HG03520 (cell line): ENCODE results near the gene MAP2.

ENCODE experiments used
- ATAC-seq: cut with Tn5 transposase; IDR thresholded peaks from one replicate; pipeline ENCODE4 v1.9.1; 2021; ENCODE audit warnings: mild to moderate bottlenecking, moderate library complexity; ENCODE audit not compliant: unreplicated experiment

MAP2 gene

DNA sequence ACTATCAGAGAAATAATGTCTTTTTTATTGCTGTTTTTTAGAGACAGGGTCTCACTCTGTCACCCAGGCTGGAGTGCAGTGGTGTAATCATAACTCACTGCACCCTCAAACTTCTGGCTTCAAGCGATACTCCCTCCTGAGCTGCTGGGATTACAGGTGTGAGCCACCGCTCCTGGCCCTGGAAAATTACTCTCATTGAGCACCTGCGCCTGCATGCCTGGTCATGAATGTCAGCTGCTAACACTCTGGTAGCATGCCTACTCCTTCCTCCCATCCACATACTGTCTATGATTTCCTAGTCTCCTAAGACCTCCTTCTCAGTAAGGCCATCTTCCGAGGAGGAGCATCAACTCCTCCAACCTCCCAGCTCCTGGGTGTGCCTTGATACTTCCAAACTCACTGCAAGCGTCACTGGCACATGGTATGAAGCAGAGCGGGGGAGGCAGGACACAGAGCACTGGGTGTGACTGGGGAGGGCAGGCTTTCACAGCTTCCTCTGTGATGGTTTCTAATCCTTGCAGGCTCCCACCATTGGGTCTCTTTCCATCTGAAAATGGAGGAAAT, 1.6 kb upstream of the MAP2 start:
- ATAC-seq = no peak

- ATAC-seq = no peak
These were observed 403 bp downstream of the MAP2 start for GRCh38 chr2:209424199-209424701.

GRCh38 chr2:209424781-209425470, 1.1 kb downstream of the MAP2 start:
- no peak for ATAC-seq

DNA sequence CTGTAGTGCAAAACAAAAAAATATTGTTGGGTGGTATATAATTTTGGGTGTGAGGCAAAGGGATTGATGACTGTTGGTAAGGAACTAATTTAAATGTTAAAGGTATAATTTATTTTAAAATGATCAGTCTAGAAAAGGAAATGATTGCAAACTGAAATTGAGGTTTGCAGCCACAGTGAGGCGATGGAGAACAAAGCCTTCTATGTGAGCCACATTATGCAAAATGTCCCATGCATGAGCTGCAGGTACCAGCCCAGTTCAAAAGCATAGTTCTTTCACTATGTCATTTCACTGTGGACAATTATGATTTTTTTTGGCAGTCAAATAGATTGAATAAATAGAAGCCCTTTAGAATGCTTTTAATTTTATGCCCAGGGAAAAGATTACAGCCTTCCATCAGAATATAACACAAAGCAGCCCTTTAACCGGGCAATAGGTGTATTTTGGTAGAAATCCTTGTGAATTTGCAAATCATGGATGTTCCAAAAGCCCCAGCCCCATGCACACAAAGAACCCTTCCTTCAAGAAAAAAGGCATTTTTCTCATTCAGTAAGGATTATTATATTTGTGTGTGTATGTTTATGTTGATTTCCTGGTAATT, 1.7 kb downstream of the MAP2 start:
- peak; percentile 30 for ATAC-seq

- no peak for ATAC-seq
These were observed 2.6 kb downstream of the MAP2 start for GRCh38 chr2:209426432-209426831.

DNA sequence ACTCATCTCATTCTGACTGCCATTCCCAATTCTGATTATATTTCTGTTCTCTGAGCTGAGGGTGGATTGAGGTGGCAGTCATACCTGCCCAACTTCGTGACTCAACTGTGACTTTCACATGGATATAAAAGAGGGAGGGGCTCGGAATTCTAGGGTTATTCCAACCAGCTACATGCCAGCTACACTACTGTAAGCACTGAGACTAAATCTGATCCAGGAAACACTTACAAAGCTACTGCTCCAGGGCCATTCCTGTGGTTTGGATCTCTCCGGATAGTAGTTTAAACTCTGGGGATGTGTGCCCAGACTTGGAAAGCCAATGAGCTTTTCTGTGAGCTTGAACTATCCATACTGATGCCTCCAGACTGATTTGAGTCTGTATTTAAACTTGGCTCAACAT, 7.9 kb downstream of the MAP2 start:
- no peak for ATAC-seq

DNA sequence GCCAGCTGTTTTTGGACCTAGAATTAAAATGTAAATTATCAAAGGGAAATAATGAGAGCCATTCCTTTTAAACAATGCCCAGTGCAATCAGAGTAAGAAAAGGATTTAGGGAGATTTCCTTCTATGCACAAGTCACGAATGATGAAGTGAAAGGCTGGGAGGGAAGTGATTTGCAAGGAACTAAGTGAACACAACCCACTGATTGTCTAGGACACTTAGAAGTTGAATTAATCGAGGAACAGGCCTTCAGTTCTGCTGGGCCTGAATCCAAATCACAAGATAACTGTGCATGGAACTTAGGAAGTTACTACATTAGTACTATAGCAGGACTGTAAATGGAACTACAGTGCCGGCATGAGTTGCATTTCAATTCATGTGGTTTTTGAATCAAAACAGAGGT, 17.7 kb downstream of the MAP2 start:
- no peak for ATAC-seq

DNA sequence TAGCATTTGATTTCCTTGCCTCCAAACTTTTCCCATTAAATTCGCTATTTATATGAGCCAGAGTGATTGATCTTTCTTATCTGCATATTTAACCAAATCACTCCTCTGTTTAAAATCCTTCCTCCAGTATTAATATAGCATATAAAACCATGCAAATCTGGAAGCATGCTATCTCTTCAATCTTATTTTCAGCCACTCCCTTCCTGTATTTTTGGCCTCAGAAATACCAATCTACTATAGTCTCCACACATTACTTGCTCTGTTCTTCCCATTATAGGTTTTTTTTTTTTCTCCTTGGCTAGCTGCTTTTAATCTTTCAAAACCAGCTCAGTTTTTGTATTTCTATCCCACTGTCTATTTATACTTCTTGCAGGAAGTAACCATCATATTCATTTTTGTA, 19.1 kb downstream of the MAP2 start:
- no peak for ATAC-seq

DNA sequence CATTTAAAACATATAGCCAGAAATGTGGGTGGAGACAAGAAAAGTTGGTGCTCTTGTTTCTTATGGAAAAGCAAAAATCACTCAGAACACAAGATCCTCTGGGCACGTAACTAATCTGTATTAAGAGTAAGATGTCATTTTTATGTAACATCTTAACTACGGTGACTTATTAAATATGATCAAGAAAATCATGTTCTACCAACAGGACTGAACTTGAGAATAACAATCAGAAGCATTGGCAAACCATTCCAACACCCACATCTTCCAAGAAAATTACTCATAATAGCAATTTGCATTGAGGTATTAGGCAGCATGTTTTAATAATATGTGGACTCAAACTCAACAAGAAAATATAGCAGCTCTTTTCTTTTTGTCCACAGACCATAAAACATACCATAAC, 21.6 kb downstream of the MAP2 start:
- ATAC-seq = no peak

DNA sequence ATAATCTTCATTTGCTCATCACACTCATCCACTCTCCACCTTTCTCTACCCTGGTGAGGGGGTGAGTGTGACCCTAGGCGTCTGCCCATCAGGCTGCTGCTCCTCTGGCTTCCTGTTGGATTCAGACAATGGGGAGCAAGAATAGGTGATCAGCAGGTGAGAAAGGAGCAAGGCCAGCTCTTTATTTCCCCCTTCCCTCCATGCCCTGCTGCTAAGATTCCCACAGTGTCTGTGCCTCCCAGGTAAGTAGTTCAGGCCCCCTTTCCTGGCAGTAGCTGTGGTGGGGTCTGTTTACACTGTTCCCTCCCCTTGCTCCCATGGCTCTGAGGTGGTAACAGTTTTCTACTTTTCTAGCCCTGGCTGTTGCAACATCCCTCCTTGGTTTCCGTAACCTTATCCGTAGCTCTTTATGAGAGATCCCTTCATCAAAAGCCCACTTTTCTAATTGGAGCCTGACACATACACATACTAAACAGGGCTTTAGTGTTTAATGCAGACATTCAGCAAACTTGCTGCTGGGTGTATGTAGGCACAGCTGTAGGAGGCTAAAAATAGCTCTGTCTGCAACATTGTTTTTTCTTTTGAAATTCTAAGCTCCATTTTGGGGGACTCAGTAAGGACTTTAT, 27.5 kb downstream of the MAP2 start:
- ATAC-seq = no peak

GRCh38 chr2:209456489-209456888, 32.6 kb downstream of the MAP2 start:
- no peak for ATAC-seq

- ATAC-seq = no peak
These were observed 34.4 kb downstream of the MAP2 start for GRCh38 chr2:209458008-209458979.

- no peak for ATAC-seq
These were observed 35.5 kb downstream of the MAP2 start for GRCh38 chr2:209459359-209459758.

DNA sequence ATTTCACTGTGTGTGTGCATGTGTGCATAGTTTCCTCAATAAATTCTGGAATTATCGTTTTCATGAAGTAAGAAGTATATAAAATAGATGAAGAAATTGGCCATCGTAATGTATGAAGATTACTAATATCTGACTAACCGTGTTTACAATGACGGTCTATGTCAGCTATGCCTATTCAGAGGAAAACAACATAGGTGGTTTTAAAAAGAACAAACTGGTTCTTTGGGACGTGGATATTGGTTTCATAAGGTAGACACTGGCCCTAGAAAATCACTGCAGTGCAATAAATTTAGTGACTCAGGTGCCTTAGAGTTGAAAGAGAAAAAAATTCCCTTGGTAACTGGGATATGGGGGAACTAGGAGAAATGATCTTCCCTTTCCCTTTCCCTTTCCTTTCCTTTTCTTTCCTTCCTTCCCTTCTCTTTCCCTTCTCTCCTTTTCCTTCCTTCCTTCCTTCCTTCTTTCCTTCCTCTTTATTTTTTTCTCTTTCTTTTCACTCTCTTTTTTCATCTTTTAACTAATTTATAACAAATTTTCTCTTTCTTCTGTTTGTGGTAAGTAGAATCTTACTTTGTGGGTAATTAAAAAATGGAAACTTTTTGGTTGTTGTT, 36.4 kb downstream of the MAP2 start:
- no peak for ATAC-seq

DNA sequence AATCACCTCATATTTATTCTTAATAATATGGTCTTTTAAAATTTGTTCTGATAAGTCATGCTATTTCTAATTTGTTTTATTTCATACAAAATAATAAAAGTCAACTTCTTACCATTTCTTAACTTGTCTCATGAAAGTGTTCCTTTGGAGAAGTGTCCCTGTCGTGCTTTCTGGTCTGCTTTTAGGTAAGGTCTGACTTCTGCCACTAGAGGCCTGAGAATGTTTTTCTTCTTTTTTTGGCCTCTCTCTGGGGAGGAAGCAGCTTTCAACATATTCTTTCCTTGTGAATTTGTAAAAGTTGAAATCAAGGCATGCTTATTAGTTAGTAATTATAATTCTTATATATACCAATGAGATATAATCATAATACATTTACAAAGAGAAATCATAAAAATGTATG, 39.4 kb downstream of the MAP2 start:
- no peak for ATAC-seq

DNA sequence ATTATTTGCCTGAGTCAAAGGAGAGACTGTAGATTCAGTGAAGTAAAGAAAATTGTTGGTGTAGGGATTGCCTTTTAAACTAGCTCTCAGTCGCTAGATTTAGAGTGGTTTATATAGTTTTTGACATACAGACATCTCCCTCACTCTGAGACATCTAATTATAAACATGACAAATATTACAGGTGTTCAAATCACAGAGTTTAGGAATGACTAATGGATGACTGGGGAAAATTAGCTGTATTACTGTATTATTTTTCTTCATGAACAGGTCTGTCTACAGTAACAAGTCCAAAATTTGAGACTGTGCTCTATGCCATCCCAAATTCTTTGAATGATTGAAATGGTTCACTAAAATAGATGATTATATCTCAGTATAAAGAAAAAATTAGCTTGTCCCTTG, 40.0 kb downstream of the MAP2 start:
- ATAC-seq = no peak

- no peak for ATAC-seq
These were observed 45.0 kb downstream of the MAP2 start for GRCh38 chr2:209468846-209469245.

GRCh38 chr2:209469481-209469880, 45.6 kb downstream of the MAP2 start:
- ATAC-seq = no peak

DNA sequence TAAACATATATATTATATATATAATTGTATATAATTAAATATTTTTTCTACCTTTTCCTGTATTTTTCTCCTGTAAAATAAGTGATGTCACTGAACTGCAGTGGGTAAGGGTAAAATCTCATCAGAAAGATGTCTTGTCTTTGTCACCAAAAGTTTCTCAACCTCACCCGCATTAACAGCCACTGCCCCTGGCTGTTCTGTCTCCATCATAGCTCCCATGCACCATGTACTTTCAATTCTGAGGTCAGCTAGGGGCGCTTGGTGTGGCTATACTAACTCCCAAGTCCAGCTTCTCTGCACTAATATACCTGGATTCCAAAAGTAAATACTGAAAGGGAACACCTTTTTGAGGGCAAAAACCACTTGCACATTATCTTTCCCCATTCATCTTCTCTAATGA, 46.6 kb downstream of the MAP2 start:
- ATAC-seq = no peak

- ATAC-seq = no peak
These were observed 47.2 kb downstream of the MAP2 start for GRCh38 chr2:209471037-209471436.
